WTC11 (cell line): Measurements from ENCODE around the gene CAGE1.

ENCODE experiments used
- ESRRA ChIP-seq: sonication (generic); formaldehyde crosslinking; IDR thresholded peaks from 2 replicates; pipeline ENCODE4 v1.8.1; 2022; ENCODE audit warnings: mild to moderate bottlenecking, missing genetic modification reagents, borderline replicate concordance
- MAX ChIP-seq: sonication (generic); formaldehyde crosslinking; IDR thresholded peaks from 2 replicates; pipeline ENCODE4 v1.8.0; 2022; ENCODE audit warnings: mild to moderate bottlenecking, missing genetic modification reagents
- RELA ChIP-seq: sonication (generic); formaldehyde crosslinking; IDR thresholded peaks from 2 replicates; pipeline ENCODE4 v1.8.1; 2022; ENCODE audit warnings: missing genetic modification reagents, mild to moderate bottlenecking, borderline replicate concordance
- SMAD3 ChIP-seq: sonication (generic); formaldehyde crosslinking; IDR thresholded peaks from 2 replicates; pipeline ENCODE4 v1.8.0; 2022; ENCODE audit warnings: missing genetic modification reagents, mild to moderate bottlenecking, borderline replicate concordance
- SMAD4 ChIP-seq: sonication (generic); formaldehyde crosslinking; IDR thresholded peaks from 2 replicates; pipeline ENCODE4 v1.8.0; 2022; ENCODE audit warnings: mild to moderate bottlenecking, missing genetic modification reagents
- SP1 ChIP-seq: sonication (generic); formaldehyde crosslinking; conservative IDR thresholded peaks from 2 replicates; pipeline ENCODE4 v1.8.1; 2022; ENCODE audit warnings: missing genetic modification reagents
- TCF7 ChIP-seq: sonication (generic); formaldehyde crosslinking; IDR thresholded peaks from 2 replicates; pipeline ENCODE4 v1.8.0; 2022; ENCODE audit warnings: mild to moderate bottlenecking, low read depth, missing genetic modification reagents, moderate library complexity
- TP53 ChIP-seq: sonication (generic); formaldehyde crosslinking; IDR thresholded peaks from 2 replicates; pipeline ENCODE4 v1.8.1; 2023; ENCODE audit warnings: mild to moderate bottlenecking, missing genetic modification reagents
- ZNF263 ChIP-seq: sonication (generic); formaldehyde crosslinking; IDR thresholded peaks from 2 replicates; pipeline ENCODE4 v1.8.1; 2022; ENCODE audit warnings: low read depth, mild to moderate bottlenecking, moderate library complexity, missing genetic modification reagents
- TF ChIP-seq, protein P1 (sequence below): fragments of 200-600 bp; IDR thresholded peaks from 2 replicates; pipeline ENCODE4 v1.8.0; 2022; ENCODE audit warnings: antibody characterized with exemption
- TF ChIP-seq, protein P2 (sequence below): sonication (generic); formaldehyde crosslinking; IDR thresholded peaks from 2 replicates; pipeline ENCODE4 v1.8.1; 2023; ENCODE audit warnings: mild to moderate bottlenecking, missing genetic modification reagents, moderate library complexity
- TF ChIP-seq, protein P3 (sequence below): sonication (generic); formaldehyde crosslinking; IDR thresholded peaks from 2 replicates; pipeline ENCODE4 v1.8.1; 2022; ENCODE audit warnings: low read depth, missing genetic modification reagents, borderline replicate concordance
- TF ChIP-seq, protein P4 (sequence below): sonication (generic); formaldehyde crosslinking; IDR thresholded peaks from 2 replicates; pipeline ENCODE4 v1.8.1; 2023; ENCODE audit warnings: mild to moderate bottlenecking, missing genetic modification reagents

DNA sequence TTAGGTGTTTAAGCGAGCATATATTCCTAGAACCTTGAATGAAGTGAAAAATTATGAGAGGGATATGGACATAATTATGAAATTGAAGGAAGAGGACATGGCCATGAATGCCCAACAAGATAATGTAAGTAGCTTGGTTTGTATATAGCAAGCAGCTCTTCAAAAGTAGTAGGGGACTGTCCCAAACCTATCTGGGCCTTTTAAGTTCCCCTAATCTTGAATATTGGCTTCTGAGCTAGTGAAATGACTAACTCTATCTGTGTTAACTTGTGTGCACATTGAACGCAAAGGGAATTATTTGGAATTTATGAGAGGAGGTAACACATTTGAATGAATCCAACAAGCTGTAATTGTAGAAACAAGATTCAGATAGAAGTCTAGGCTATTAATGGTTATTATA is 21.8 kb upstream of the CAGE1 start:
- TF ChIP-seq, protein P1, sequence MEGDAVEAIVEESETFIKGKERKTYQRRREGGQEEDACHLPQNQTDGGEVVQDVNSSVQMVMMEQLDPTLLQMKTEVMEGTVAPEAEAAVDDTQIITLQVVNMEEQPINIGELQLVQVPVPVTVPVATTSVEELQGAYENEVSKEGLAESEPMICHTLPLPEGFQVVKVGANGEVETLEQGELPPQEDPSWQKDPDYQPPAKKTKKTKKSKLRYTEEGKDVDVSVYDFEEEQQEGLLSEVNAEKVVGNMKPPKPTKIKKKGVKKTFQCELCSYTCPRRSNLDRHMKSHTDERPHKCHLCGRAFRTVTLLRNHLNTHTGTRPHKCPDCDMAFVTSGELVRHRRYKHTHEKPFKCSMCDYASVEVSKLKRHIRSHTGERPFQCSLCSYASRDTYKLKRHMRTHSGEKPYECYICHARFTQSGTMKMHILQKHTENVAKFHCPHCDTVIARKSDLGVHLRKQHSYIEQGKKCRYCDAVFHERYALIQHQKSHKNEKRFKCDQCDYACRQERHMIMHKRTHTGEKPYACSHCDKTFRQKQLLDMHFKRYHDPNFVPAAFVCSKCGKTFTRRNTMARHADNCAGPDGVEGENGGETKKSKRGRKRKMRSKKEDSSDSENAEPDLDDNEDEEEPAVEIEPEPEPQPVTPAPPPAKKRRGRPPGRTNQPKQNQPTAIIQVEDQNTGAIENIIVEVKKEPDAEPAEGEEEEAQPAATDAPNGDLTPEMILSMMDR, result no peak
- TF ChIP-seq RELA (CRISPR knock-in tag) (no peak), TP53 (CRISPR knock-in tag) (no peak), SP1 (CRISPR knock-in tag) (no peak), SMAD3 (CRISPR knock-in tag) (no peak), MAX (CRISPR knock-in tag) (no peak), ZNF263 (CRISPR knock-in tag) (no peak), SMAD4 (CRISPR knock-in tag) (no peak), ESRRA (CRISPR knock-in tag) (no peak), TCF7 (CRISPR knock-in tag) (no peak)
- TF ChIP-seq, protein P2, sequence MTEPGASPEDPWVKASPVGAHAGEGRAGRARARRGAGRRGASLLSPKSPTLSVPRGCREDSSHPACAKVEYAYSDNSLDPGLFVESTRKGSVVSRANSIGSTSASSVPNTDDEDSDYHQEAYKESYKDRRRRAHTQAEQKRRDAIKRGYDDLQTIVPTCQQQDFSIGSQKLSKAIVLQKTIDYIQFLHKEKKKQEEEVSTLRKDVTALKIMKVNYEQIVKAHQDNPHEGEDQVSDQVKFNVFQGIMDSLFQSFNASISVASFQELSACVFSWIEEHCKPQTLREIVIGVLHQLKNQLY (CRISPR knock-in tag), result no peak
- TF ChIP-seq, protein P3, sequence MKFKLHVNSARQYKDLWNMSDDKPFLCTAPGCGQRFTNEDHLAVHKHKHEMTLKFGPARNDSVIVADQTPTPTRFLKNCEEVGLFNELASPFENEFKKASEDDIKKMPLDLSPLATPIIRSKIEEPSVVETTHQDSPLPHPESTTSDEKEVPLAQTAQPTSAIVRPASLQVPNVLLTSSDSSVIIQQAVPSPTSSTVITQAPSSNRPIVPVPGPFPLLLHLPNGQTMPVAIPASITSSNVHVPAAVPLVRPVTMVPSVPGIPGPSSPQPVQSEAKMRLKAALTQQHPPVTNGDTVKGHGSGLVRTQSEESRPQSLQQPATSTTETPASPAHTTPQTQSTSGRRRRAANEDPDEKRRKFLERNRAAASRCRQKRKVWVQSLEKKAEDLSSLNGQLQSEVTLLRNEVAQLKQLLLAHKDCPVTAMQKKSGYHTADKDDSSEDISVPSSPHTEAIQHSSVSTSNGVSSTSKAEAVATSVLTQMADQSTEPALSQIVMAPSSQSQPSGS, result no peak
- TF ChIP-seq, protein P4, sequence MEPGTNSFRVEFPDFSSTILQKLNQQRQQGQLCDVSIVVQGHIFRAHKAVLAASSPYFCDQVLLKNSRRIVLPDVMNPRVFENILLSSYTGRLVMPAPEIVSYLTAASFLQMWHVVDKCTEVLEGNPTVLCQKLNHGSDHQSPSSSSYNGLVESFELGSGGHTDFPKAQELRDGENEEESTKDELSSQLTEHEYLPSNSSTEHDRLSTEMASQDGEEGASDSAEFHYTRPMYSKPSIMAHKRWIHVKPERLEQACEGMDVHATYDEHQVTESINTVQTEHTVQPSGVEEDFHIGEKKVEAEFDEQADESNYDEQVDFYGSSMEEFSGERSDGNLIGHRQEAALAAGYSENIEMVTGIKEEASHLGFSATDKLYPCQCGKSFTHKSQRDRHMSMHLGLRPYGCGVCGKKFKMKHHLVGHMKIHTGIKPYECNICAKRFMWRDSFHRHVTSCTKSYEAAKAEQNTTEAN, result no peak
